Parathyroid adenoma (tissue), 2 donors: ENCODE data around the gene GAS7.

Source experiments
- H2AFZ ChIP-seq: fragments of 300-600 bp; sonication (generic); one replicate; pipeline ENCODE4 v1.7.0; 2017; ENCODE audit warnings: antibody characterized with exemption, mild to moderate bottlenecking
- H3K27ac ChIP-seq: fragments of 300-600 bp; sonication (generic); one replicate; pipeline ENCODE4 v1.7.0; 2017
- H3K27me3 ChIP-seq: fragments of 300-600 bp; sonication (generic); one replicate; pipeline ENCODE4 v1.7.0; 2017; ENCODE audit warnings: low read length; ENCODE audit not compliant: control insufficient read depth, insufficient read depth
- H3K36me3 ChIP-seq: fragments of 300-600 bp; sonication (generic); one replicate; pipeline ENCODE4 v1.7.0; 2017; ENCODE audit warnings: low read length; ENCODE audit not compliant: control insufficient read depth, insufficient read depth
- H3K4me1 ChIP-seq: fragments of 300-600 bp; sonication (generic); one replicate; pipeline ENCODE4 v1.7.0; 2017; ENCODE audit warnings: control low read depth
- H3K4me2 ChIP-seq: fragments of 300-600 bp; sonication (generic); one replicate; pipeline ENCODE4 v1.7.0; 2017; ENCODE audit warnings: low read length
- H3K4me3 ChIP-seq: fragments of 300-600 bp; sonication (generic); one replicate; pipeline ENCODE4 v1.7.0; 2017; ENCODE audit warnings: low read depth, low read length
- H3K79me2 ChIP-seq: fragments of 300-600 bp; sonication (generic); one replicate; pipeline ENCODE4 v1.7.0; 2017; ENCODE audit warnings: control low read depth
- H3K9ac ChIP-seq: fragments of 300-600 bp; sonication (generic); one replicate; pipeline ENCODE4 v1.7.0; 2017; ENCODE audit warnings: mild to moderate bottlenecking
- H3K9me3 ChIP-seq: fragments of 300-600 bp; sonication (generic); one replicate; pipeline ENCODE4 v1.7.0; 2017; ENCODE audit warnings: low read length; ENCODE audit not compliant: control insufficient read depth
- TF ChIP-seq, protein P1 (sequence below): fragments of 300-600 bp; sonication (generic); IDR thresholded peaks from one replicate; pipeline ENCODE4 v1.7.0; 2017; ENCODE audit warnings: antibody characterized with exemption, mild to moderate bottlenecking
- donor health status: primary hyperparathyroidism.

GAS7 gene

DNA sequence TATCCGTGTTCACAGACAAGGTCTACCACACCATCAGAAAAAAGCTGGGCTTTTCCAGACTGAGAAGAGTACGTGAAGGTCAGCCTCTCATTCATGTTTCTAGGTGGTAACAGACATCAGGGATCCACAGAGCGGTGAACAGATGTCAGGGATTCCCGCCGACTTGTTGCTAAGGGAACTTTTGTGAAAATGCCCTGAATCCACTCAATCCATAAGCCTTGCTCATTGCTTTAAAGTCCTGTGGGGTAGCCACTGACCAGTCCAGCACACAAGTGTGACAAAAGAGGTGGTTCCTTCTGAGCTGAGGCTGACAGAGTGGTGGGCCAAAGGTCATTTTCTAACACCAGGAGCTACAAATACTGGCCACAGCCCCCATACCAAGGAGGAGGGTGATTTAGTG is 5.9 kb downstream of the GAS7 start:
- no peak overlapping the region for H3K4me3 ChIP-seq
- H3K36me3 ChIP-seq: no peaks in the 10 kb centered on the region
- no peak overlapping the region for H3K9ac ChIP-seq
- H2AFZ ChIP-seq: no peak overlapping the region
- TF ChIP-seq, protein P1, sequence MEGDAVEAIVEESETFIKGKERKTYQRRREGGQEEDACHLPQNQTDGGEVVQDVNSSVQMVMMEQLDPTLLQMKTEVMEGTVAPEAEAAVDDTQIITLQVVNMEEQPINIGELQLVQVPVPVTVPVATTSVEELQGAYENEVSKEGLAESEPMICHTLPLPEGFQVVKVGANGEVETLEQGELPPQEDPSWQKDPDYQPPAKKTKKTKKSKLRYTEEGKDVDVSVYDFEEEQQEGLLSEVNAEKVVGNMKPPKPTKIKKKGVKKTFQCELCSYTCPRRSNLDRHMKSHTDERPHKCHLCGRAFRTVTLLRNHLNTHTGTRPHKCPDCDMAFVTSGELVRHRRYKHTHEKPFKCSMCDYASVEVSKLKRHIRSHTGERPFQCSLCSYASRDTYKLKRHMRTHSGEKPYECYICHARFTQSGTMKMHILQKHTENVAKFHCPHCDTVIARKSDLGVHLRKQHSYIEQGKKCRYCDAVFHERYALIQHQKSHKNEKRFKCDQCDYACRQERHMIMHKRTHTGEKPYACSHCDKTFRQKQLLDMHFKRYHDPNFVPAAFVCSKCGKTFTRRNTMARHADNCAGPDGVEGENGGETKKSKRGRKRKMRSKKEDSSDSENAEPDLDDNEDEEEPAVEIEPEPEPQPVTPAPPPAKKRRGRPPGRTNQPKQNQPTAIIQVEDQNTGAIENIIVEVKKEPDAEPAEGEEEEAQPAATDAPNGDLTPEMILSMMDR: no peak
- no peaks in the 10 kb centered on the region for H3K4me1 ChIP-seq
- no peaks in the 10 kb centered on the region for H3K27me3 ChIP-seq
- H3K4me2 ChIP-seq: no peak overlapping the region
- no peaks in the 10 kb centered on the region for H3K9me3 ChIP-seq
- no peak overlapping the region for H3K27ac ChIP-seq
- H3K79me2 ChIP-seq: no peaks in the 10 kb centered on the region

DNA sequence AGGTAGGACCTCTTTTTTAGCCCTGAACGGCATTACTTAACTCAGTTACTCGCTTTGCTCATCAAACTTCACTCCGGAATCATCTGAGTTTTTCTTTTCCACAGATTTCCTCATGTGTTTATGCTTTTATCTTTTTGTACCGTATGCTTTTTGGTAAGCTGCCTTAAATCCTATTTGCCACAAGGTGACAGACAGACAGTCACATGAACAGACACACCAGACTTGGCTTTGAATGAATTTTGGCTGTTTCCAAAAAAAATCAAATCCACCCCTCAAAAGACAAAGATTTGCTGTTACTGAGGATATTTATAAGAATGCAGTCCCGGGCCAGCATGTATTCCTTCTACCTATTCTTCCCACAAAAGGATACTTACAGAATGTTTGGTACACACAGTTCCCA is 10.9 kb downstream of the GAS7 start:
- Histone ChIP-seq H3K27ac (no peak overlapping the region), H2AFZ (no peak overlapping the region), H3K27me3 (no peaks in the 10 kb centered on the region), H3K36me3 (no peaks in the 10 kb centered on the region), H3K9me3 (no peaks in the 10 kb centered on the region), H3K4me1 (no peaks in the 10 kb centered on the region), H3K9ac (no peak overlapping the region), H3K4me3 (no peak overlapping the region), H3K4me2 (no peak overlapping the region), H3K79me2 (no peaks in the 10 kb centered on the region)
- TF ChIP-seq, protein P1: no peak

DNA sequence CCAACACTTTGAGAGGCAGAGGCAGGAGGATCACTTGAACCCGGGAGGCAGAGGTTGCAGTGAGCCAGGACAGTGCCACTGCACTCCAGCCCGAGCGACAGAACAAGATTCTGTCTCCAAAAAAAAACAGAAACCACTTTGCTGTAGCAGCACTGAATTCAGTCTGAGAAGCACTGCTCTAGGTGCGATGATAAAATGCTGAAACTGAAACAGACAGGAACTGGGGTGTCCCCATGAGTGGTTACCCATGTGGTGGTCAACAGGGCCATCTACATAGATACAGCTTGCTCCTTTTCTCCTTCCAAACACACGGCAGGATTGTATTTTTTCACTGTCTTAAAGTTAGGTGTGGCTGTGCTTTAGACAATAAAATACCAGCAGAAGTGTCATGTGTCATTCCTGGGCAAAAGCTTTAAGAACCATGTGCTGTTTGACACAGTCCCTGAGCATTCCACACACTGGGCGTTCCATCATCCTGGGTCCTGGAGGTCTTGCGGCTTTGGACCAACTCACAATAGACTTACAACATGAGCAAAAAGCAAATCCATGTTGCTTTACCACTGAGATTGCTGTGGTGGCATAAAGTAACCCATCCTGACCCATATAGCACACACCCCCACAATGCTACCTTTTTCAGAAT is 11.5 kb downstream of the GAS7 start:
- no peak overlapping the region for H2AFZ ChIP-seq
- H3K4me3 ChIP-seq: no peak overlapping the region
- TF ChIP-seq, protein P1: no peak
- no peaks in the 10 kb centered on the region for H3K4me1 ChIP-seq
- H3K27me3 ChIP-seq: no peaks in the 10 kb centered on the region
- no peaks in the 10 kb centered on the region for H3K9me3 ChIP-seq
- no peaks in the 10 kb centered on the region for H3K79me2 ChIP-seq
- no peak overlapping the region for H3K9ac ChIP-seq
- H3K4me2 ChIP-seq: no peak overlapping the region
- H3K27ac ChIP-seq: no peak overlapping the region
- H3K36me3 ChIP-seq: no peaks in the 10 kb centered on the region

DNA sequence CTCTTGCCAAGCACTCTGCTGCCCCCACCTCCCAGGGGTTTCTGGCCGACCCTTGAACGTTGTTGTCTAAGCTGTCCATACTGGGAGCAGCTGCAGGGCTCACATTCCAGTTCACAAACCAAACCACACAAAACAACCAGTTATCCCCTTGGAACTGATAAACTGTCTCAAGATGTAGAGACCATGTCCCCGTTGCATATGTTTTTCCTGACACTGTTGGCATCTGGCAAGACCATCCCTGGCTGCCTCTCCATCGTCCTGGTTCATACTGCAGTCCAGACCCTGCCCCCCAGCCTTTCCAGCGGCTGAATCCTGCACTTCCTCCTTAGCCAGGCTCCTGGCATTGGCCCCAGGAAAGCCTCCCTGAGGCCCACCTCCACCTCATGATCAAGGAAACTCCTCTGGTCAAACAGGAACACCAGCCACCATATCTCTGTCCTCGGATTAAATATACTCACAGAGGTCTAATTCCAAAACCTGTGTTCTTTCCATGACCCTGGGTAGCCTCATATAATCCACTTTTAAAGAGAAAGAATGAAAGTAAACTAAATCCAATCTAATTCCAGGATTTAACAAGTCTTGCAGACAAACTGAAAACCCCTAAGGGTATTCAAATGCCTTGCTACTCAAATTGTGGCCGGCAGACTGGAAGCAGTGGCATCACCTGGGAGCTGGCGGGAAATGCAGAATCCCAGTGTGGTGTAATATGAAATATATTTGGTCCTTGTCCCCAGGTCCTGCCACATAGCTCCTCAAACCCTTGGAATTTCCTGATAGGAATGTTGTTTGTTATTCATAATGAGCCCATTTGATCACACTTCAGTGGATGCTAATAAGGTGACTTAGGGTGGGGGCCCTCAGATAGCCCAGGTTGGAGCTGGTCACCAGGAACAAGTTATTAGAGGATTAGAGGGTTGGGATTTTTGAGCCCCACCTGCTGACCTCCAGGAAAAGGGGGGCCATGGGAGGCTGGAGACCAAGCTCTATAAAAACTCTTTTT is 14.2 kb downstream of the GAS7 start:
- Histone ChIP-seq H3K79me2 (no peaks in the 10 kb centered on the region), H3K4me2 (no peak overlapping the region), H3K27ac (no peak overlapping the region), H3K4me1 (no peaks in the 10 kb centered on the region), H3K4me3 (no peak overlapping the region), H2AFZ (no peak overlapping the region), H3K27me3 (no peaks in the 10 kb centered on the region), H3K9ac (no peak overlapping the region), H3K9me3 (no peaks in the 10 kb centered on the region), H3K36me3 (no peaks in the 10 kb centered on the region)
- TF ChIP-seq, protein P1: no peak
